ENCODE results near the gene ADCY5.

GRCh38 chr3:123419850-123420297 lies 29.0 kb downstream of the ADCY5 start:
- TF ChIP-seq, protein P1, sequence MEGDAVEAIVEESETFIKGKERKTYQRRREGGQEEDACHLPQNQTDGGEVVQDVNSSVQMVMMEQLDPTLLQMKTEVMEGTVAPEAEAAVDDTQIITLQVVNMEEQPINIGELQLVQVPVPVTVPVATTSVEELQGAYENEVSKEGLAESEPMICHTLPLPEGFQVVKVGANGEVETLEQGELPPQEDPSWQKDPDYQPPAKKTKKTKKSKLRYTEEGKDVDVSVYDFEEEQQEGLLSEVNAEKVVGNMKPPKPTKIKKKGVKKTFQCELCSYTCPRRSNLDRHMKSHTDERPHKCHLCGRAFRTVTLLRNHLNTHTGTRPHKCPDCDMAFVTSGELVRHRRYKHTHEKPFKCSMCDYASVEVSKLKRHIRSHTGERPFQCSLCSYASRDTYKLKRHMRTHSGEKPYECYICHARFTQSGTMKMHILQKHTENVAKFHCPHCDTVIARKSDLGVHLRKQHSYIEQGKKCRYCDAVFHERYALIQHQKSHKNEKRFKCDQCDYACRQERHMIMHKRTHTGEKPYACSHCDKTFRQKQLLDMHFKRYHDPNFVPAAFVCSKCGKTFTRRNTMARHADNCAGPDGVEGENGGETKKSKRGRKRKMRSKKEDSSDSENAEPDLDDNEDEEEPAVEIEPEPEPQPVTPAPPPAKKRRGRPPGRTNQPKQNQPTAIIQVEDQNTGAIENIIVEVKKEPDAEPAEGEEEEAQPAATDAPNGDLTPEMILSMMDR (IDR thresholded peaks at IDR 0.05; ENCODE audit: low read length), result no peak
- TF ChIP-seq EZH2 (IDR thresholded peaks at IDR 0.05; ENCODE audit: borderline replicate concordance, low read length), result no peak

All from OCI-LY1 (cell line).